HepG2 (cell line): Measurements from ENCODE around the gene ARHGAP45. TPM values are rescaled to one million over a fixed set of nuclear protein-coding genes. Genes with fewer than 3 reads are reported as not detected.

Source experiments
- FLYWCH1 ChIP-seq: sonication (generic); formaldehyde crosslinking; IDR thresholded peaks from 2 replicates; pipeline ENCODE4 v1.8.1; 2023; ENCODE audit warnings: mild to moderate bottlenecking, missing genetic modification reagents
- HNF4G ChIP-seq, 2 experiments: sonication (generic) in 1 of 2; formaldehyde crosslinking in 1 of 2; IDR thresholded peaks; 2 replicates each; pipeline versions ENCODE4 v1.4.0 to v1.6.1; 2011 to 2020; ENCODE audit warnings: borderline replicate concordance in 2 of 2, low read depth in 2 of 2, mild to moderate bottlenecking in 2 of 2, low read length in 1 of 2, missing genetic modification reagents in 1 of 2, moderate library complexity in 1 of 2
- KLF16 ChIP-seq, 2 experiments: sonication (generic) in 1 of 2; formaldehyde crosslinking in 1 of 2; IDR thresholded peaks; 2 replicates each; pipeline versions ENCODE4 v1.6.1 to v1.8.0; 2016 to 2023; ENCODE audit warnings: missing genetic modification reagents in 2 of 2, missing compliant biosample characterization in 1 of 2
- PAXIP1 ChIP-seq: sonication (generic); formaldehyde crosslinking; conservative IDR thresholded peaks from 2 replicates; pipeline ENCODE4 v1.4.0; 2020; ENCODE audit warnings: mild to moderate bottlenecking, missing genetic modification reagents, moderate library complexity
- SAP130 ChIP-seq: IDR thresholded peaks from 2 replicates; pipeline ENCODE4 v1.6.1; 2016; ENCODE audit warnings: low read depth
- polyA plus RNA-seq, 8 experiments: library from polyadenylated mRNA; depleted of rRNA in 3 of 8; stranded (reverse) in 7 of 8; unstranded in 1 of 8; fragments of >200 nt; fragmentation: Illumina TruSeq in 4 of 8; extraction: Trizol in 4 of 8; gene quantifications; 2 replicates each; pipeline versions ENCODE4 v1.2.1 to v1.2.3, GENCODE V29; 2011 to 2016; ENCODE audit warnings: low read depth in 4 of 8, missing spikeins in 1 of 8, mixed read lengths in 1 of 8; ENCODE audit not compliant: insufficient read depth in 1 of 8
- total RNA-seq, 5 experiments: library from RNA; depleted of rRNA; stranded (reverse); fragments of >200 nt; fragmentation: Illumina TruSeq; extraction: Trizol; gene quantifications; 2 replicates each; pipeline ENCODE4 v1.2.3, GENCODE V29; 2016; ENCODE audit warnings: low read depth in 1 of 5
- TF ChIP-seq, protein P1 (sequence below): sonication (generic); formaldehyde crosslinking; IDR thresholded peaks from 2 replicates; pipeline ENCODE4 v1.5.1; 2020; ENCODE audit warnings: mild to moderate bottlenecking, moderate library complexity, missing genetic modification reagents
- TF ChIP-seq, protein P2 (sequence below): sonication (generic); formaldehyde crosslinking; IDR thresholded peaks from 2 replicates; pipeline ENCODE4 v1.5.0; 2020; ENCODE audit warnings: mild to moderate bottlenecking, missing genetic modification reagents
- TF ChIP-seq, protein P3 (sequence below): sonication (generic); formaldehyde crosslinking; IDR thresholded peaks from 2 replicates; pipeline ENCODE4 v1.4.0; 2020; ENCODE audit warnings: mild to moderate bottlenecking, missing genetic modification reagents

ARHGAP45 gene
- total and polyA plus RNA-seq, 2 of the 13 experiments (the other 11 are each of a cell fraction or from before 2014, with no cell fraction given): 0.84 to 32.0 TPM

DNA sequence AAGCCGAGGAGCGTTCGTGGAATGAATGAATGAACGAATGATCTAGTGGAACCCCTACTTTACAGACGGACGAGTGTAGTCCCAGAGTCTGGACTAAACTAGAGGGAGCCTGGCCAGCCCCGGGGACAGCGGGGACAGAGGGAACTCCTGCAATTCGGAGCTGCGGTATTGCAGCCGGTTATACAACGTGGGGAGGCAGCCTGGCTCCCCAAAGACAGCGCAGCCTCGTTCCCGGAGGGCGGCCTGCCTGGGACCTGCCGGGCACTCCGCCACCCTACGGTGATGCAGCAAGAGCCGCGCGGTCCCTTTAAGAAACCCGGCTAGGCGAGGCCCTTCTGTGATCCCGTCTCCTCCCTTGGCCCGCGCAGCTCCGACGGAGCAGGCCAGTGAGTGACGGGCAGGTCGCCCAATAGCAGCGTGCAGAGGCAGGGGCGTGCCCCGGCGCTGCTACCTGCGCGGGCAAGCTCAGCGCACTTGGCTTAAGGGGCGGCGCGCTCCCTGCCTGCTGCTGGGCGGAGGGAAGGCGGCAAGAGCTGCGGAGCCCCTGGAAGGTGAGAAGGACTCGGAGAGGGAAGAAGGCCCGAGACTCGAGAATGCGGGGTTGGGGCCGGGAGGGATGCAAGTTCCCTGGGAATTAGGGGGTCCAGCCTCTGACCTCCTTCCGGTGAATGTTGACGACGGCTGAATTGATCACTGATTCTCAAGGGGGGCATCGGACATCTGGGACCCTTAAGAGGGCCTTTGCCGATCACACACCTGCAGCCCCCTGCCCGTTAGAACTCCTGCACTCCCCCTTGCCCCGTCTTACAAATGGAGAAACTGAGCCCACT lies 27.1 kb upstream of the ARHGAP45 start, which contains the start of gene ABCA7 (continued):
- 0 out of 2 replicates have a peak, but pooled peaks have one; percentile 15 for TF ChIP-seq PAXIP1 (CRISPR knock-in tag)
- peak in 1 of 2 experiments; percentile 71; a peak in 1 of 4 replicates for TF ChIP-seq KLF16 (CRISPR knock-in tag; IDR thresholded peaks at IDR 0.05)
- TF ChIP-seq, protein P1, sequence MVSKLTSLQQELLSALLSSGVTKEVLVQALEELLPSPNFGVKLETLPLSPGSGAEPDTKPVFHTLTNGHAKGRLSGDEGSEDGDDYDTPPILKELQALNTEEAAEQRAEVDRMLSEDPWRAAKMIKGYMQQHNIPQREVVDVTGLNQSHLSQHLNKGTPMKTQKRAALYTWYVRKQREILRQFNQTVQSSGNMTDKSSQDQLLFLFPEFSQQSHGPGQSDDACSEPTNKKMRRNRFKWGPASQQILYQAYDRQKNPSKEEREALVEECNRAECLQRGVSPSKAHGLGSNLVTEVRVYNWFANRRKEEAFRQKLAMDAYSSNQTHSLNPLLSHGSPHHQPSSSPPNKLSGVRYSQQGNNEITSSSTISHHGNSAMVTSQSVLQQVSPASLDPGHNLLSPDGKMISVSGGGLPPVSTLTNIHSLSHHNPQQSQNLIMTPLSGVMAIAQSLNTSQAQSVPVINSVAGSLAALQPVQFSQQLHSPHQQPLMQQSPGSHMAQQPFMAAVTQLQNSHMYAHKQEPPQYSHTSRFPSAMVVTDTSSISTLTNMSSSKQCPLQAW: peak; percentile 72; the same call in 1 of the 2 replicates
- TF ChIP-seq, protein P2, sequence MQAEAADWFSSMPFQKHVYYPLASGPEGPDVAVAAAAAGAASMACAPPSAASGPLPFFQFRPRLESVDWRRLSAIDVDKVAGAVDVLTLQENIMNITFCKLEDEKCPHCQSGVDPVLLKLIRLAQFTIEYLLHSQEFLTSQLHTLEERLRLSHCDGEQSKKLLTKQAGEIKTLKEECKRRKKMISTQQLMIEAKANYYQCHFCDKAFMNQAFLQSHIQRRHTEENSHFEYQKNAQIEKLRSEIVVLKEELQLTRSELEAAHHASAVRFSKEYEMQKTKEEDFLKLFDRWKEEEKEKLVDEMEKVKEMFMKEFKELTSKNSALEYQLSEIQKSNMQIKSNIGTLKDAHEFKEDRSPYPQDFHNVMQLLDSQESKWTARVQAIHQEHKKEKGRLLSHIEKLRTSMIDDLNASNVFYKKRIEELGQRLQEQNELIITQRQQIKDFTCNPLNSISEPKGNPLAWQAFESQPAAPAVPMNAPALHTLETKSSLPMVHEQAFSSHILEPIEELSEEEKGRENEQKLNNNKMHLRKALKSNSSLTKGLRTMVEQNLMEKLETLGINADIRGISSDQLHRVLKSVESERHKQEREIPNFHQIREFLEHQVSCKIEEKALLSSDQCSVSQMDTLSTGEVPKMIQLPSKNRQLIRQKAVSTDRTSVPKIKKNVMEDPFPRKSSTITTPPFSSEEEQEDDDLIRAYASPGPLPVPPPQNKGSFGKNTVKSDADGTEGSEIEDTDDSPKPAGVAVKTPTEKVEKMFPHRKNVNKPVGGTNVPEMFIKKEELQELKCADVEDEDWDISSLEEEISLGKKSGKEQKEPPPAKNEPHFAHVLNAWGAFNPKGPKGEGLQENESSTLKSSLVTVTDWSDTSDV (CRISPR knock-in tag): no peak
- TF ChIP-seq, protein P3, sequence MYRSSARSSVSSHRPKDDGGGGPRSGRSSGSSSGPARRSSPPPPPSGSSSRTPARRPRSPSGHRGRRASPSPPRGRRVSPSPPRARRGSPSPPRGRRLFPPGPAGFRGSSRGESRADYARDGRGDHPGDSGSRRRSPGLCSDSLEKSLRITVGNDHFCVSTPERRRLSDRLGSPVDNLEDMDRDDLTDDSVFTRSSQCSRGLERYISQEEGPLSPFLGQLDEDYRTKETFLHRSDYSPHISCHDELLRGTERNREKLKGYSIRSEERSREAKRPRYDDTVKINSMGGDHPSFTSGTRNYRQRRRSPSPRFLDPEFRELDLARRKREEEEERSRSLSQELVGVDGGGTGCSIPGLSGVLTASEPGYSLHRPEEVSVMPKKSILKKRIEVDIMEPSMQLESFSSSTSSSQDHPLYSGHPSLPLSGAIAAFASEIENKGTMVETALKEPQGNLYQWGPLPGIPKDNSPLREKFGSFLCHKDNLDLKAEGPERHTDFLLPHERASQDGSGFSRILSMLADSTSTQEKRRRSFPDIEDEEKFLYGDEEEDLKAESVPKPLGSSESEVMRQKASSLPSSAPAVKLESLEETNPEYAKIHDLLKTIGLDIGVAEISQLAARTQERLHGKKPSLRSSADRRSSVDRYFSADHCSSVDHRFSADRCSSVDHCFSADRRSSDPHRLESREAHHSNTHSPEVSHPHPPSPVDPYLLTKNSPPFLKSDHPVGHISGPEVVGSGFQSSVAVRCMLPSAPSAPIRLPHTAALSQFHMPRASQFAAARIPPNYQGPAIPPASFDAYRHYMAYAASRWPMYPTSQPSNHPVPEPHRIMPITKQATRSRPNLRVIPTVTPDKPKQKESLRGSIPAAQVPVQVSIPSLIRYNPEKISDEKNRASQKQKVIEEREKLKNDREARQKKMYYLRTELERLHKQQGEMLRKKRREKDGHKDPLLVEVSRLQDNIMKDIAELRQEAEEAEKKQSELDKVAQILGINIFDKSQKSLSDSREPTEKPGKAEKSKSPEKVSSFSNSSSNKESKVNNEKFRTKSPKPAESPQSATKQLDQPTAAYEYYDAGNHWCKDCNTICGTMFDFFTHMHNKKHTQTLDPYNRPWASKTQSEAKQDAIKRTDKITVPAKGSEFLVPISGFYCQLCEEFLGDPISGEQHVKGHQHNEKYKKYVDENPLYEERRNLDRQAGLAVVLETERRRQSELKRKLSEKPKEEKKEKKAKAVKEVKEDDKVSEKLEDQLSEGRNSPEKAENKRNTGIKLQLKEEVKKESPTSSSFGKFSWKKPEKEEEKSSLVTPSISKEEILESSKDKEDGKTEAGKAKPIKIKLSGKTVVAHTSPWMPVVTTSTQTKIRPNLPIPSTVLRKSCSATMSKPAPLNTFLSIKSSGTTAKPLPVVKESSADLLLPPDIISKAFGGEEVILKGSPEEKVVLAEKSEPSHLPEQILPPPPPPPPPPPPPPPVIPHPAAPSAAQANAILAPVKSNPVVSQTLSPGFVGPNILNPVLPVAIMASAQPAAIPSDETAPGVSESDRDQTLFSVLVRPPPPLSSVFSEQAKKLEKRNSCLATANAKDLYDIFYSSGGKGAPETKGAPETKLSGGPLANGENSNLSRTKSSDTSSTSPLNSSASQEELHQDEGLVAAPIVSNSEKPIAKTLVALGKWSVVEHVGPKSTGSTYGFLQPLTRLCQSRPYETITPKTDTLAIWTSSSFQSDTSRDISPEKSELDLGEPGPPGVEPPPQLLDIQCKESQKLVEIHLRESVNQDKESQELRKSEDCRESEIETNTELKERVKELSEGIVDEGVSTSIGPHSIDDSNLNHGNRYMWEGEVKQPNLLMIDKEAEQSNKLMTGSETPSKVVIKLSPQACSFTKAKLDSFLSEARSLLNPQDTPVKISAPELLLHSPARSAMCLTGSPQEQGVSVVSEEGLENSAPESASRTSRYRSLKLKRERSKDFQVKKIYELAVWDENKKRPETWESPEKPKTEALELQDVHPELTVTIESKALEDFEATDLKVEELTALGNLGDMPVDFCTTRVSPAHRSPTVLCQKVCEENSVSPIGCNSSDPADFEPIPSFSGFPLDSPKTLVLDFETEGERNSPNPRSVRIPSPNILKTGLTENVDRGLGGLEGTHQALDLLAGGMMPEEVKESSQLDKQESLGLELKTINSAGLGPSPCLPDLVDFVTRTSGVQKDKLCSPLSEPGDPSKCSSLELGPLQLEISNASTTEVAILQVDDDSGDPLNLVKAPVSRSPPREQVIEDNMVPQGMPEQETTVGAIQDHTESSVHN (CRISPR knock-in tag): 0 out of 2 replicates have a peak, but pooled peaks have one; percentile 38
- peak; percentile 95 for TF ChIP-seq SAP130 (CRISPR knock-in tag)
- TF ChIP-seq FLYWCH1 (CRISPR knock-in tag): no peak
- no peak for TF ChIP-seq HNF4G (IDR thresholded peaks at IDR 0.05; ENCODE audit: borderline replicate concordance, low read depth, low read length)
- TF ChIP-seq HNF4G (CRISPR knock-in tag; IDR thresholded peaks at IDR 0.05; ENCODE audit: borderline replicate concordance, low read depth): no peak
